Stimulated activated CD8-positive, alpha-beta memory T cell treated with anti-CD3 and anti-CD28 coated beads, Interleukin-4, amount 100 ng/mL, for 24 hours (primary cell): Measurements from ENCODE around the gene RPA1.
"Not testable (repeated sequence)": the region's sequence is repeated elsewhere in the genome, so short reads cannot be mapped to it uniquely, and the experiment has no call there.

Experiments used
- DNase-seq: peaks from one replicate; pipeline ENCODE4 v3.0.0-alpha.2; 2020; ENCODE audit warnings: low read depth

Gene RPA1

GRCh38 chr17:1820528-1821252, 9.1 kb upstream of the RPA1 start:
- DNase-seq, result no peak

DNA sequence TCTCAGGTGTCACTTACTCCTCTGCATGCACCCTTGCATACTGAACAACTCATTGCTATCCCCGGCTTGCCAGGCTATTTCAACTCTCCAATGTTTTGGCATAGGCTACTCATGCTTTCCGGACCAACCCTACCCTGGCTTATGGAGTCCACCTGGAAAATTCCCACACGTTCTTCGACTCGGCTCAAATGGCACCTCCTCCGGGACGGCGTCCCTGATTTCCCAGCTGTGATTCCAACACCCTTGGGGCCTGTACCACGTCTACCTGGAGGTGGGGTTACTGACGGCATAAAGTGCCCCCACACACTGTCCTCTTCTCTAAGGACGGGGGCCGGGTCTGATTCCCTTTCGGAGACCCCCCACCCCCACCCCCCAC, 601 bp upstream of the RPA1 start:
- no peak for DNase-seq

DNA sequence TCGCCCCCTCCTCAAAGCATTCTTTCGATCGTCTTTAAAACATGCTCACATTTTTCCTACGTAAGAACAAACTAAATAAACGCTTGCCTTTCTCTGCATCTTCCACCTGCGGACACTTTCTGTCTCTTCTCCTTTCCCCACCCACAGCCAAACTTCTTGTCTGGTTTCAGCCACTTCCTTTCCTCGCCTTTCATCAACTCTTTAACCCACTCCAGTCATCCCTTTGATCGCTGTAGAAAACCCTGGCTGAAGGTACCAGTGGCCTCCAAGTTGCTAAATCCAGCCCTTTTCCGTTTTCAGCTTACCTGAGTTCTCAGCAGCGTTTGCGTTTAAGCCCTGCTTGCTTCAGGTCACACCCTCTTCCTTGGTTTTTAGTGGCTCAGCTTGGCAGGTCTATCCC, 483 bp downstream of the RPA1 start:
- DNase-seq, result no peak

GRCh38 chr17:1834380-1835149, 4.8 kb downstream of the RPA1 start:
- no peak for DNase-seq

- no peak for DNase-seq
Observed at GRCh38 chr17:1839516-1839915, 9.7 kb downstream of the RPA1 start.

GRCh38 chr17:1843947-1844346, 14.1 kb downstream of the RPA1 start:
- no peak for DNase-seq

- no peak for DNase-seq
Observed at GRCh38 chr17:1847191-1847590, 17.4 kb downstream of the RPA1 start.

GRCh38 chr17:1852327-1852726, 22.5 kb downstream of the RPA1 start:
- DNase-seq, result no peak

GRCh38 chr17:1853698-1854097, 23.9 kb downstream of the RPA1 start:
- no peak for DNase-seq

- DNase-seq, result not testable (repeated sequence)
Observed at GRCh38 chr17:1856462-1856861, 26.7 kb downstream of the RPA1 start.

- DNase-seq, result no peak
Observed at GRCh38 chr17:1860978-1861377, 31.2 kb downstream of the RPA1 start.

DNA sequence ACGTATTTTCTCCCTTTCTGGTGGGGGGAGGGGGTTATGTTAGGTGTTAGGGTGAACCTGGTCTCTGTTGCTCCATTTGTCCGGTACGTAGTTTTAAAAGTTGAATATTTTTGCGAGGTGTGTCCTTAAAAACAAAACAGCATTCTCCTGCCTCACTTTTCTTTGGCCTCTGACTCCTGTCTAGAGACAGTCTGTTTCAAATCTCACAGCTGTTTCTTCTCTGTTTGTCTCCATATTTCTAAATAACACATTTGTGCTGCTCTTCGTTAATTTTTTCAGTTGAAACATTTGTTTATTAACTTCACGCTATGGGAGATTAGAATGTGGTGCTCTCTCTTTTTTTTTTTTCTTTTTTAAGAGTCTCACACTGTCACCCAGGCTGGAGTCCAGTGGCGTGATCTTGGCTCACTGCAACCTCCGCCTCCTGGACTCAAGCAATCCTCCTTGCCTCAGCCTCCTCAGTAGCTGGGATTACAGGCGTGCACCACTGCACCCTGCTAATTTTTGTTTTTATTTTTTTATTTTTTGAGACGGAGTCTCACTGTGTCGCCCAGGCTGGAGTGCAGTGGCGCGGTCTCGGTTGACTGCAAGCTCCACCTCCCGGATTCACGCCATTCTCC, 31.7 kb downstream of the RPA1 start:
- DNase-seq, result no peak

GRCh38 chr17:1865252-1866037, 35.6 kb downstream of the RPA1 start:
- peak; percentile 20 for DNase-seq

DNA sequence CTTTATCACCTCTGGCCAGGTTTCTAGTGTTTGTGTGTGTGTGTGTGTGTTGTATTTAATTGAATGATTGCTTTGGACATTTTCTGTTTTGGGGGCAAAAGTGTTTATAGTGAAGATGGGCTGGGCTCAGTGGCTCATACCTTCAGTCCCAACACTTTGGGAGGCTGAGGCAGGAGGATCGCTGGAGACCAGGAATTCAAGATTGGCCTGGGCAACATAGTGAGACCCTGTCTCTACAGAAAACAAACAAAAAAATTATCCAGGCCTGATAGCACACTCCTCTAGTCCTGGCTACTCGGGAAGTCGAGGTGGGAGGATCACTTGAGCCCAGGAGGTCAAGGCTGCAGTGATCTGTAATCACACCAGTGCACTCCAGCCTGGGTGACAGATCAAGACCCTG, 37.5 kb downstream of the RPA1 start:
- DNase-seq, result no peak

DNA sequence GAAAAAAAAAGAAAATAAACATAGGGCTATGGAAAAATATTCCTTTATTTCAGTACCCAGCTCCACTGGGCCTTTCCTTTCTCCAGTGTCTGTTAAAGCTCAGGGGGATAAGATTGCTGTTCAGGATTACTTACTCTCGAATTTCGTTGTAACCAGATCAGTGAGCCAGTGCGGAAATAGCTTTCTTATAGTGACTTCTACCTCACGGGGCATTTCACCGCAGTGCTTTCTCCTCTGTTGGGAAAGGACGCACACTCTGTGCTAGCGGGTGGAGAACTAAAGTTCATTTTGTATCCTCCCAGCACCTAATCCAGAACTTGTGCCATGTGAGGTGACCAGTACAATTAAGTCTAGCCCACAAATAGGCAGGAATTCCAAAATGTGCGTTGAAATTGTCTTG, 38.3 kb downstream of the RPA1 start:
- no peak for DNase-seq

DNA sequence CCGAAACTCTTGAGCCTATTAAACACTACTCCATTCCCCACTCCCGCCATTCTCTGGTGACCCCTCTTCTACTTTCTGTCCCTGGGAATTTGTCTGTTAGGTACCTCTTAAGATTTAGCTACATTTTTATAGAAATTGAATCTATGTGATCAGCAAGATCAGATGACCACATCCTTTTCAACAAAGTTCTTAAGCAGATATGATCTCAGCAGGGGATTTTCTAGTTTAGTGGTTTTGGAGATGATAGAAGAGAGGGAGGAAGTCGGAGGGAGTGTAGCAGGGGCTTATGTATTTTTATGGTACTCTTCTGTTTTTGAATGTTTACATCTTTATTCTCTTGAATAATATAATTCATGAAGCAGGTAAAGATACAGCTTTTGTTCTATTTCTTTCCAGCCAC, 40.8 kb downstream of the RPA1 start:
- no peak for DNase-seq

DNA sequence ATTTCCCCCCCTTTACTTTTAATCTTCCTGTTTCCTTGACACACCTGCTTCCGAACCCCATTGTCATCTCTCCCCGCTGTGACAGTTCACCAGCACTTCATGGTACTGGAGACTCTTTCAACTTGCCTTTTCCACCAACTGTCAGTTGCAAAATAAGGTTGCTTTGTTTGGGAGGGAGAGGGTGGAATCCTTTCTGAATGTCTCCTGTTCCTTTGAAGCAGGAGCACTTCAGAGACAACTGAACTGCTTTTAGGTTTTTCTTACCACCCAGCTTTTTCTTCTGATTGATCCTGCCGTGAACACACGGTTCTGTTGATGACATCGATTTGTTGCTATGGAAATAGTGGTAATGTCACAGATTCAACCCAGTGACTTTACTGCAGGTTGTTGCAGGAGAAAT, 42.0 kb downstream of the RPA1 start:
- no peak for DNase-seq

- DNase-seq, result no peak
Observed at GRCh38 chr17:1872254-1872653, 42.4 kb downstream of the RPA1 start.

- DNase-seq, result no peak
Observed at GRCh38 chr17:1872976-1873375, 43.2 kb downstream of the RPA1 start.

DNA sequence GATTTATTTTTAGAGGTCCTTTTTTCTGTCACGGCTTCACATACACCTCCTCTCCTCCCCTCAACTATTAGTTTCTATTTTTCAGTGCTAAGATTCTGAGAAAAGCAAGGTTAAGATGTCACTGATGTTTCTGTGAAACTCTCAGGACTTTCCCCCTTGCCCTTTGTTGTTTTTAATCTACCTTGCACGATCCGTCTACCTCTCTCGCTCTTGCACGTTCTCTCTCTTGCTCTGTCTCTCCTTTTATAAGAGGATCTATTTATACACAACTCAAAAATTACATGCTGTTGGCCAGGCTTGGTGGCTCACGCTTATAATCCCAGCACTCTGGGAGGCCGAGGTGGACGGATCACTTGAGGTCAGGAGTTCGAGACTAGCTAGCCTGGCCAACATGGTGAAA, 43.6 kb downstream of the RPA1 start:
- no peak for DNase-seq

GRCh38 chr17:1875597-1875996, 45.8 kb downstream of the RPA1 start:
- DNase-seq, result no peak

- no peak for DNase-seq
Observed at GRCh38 chr17:1878419-1879121, 48.8 kb downstream of the RPA1 start.
